NB4 (cell line): ENCODE results near the gene HSPA5.

Experiments
- CTCF ChIP-seq: IDR thresholded peaks from one replicate; pipeline ENCODE4 v1.5.1; 2012; ENCODE audit warnings: low read depth, low read length
- POLR2A ChIP-seq: IDR thresholded peaks from 2 replicates; pipeline ENCODE4 v1.6.1; 2011; ENCODE audit warnings: mild to moderate bottlenecking; ENCODE audit not compliant: insufficient read length; ENCODE audit errors: extremely low read depth

GRCh38 chr9:125258832-125259534 lies 17.8 kb upstream of the HSPA5 start:
- TF ChIP-seq CTCF (no peak), POLR2A (no peak)
